Measurements from ENCODE around the gene THRA. TPM values are rescaled to one million over a fixed set of nuclear protein-coding genes. Genes with fewer than 3 reads are reported as not detected.

The THRA gene
- total RNA-seq, 1 donor from 2014 or later = 1.6 TPM

- intact Hi-C loops (cut with micrococcal nuclease) = loop anchor here (1.0 kb wide), 2 partner anchors 9 to 13 kb away; partner anchors contain the start of gene NR1D1
Observed at GRCh38 chr17:40108970-40109824, 46.4 kb downstream of the THRA start.

- intact Hi-C loops (cut with micrococcal nuclease) = loop anchor here (2.0 kb wide), 1 partner anchor 47 kb away; the partner anchor contains the start of gene THRA
Observed at GRCh38 chr17:40110026-40110845, 47.5 kb downstream of the THRA start.

GRCh38 chr17:40111221-40112128, 48.7 kb downstream of the THRA start:
- intact Hi-C loops (cut with micrococcal nuclease) = loop anchor here (2.0 kb wide), 2 partner anchors 49 to 65 kb away; partner anchors contain the start of genes RAPGEFL1 and THRA

GRCh38 chr17:40112191-40112711, 49.5 kb downstream of the THRA start:
- intact Hi-C loops (cut with micrococcal nuclease) = loop anchor here (2.0 kb wide), 1 partner anchor 65 kb away; the partner anchor contains the start of gene RAPGEFL1

- intact Hi-C loops (cut with micrococcal nuclease) = loop anchor here (1.0 to 2.0 kb wide), 12 partner anchors 9 to 175 kb away; partner anchors contain the start of genes CASC3, CDC6, MED24 and MSL1
Observed at GRCh38 chr17:40112718-40113109, 49.9 kb downstream of the THRA start.

- intact Hi-C loops (cut with micrococcal nuclease) = loop anchor here (1.0 to 2.0 kb wide), 12 partner anchors 8 to 174 kb away; partner anchors contain the start of genes CASC3, CDC6, MED24 and MSL1
Observed at GRCh38 chr17:40113110-40113906, 50.5 kb downstream of the THRA start.

- intact Hi-C loops (cut with micrococcal nuclease) = loop anchor here (1.0 to 2.0 kb wide), 12 partner anchors 7 to 173 kb away; partner anchors contain the start of genes CASC3, CDC6, MED24 and MSL1
Observed at GRCh38 chr17:40113907-40114245, 51.1 kb downstream of the THRA start.

GRCh38 chr17:40115101-40115436, 52.3 kb downstream of the THRA start:
- intact Hi-C loops (cut with micrococcal nuclease) = no loop called here

GRCh38 chr17:40121181-40122135, 58.7 kb downstream of the THRA start, which contains the start of gene MSL1:
Gene MSL1, plus strand, starts transcription at chr17:40121971. Its CDS starts 642 bp downstream, at chr17:40122613.
- intact Hi-C loops (cut with micrococcal nuclease) = loop anchor here (1.0 to 5.0 kb wide), 3 partner anchors 8 to 196 kb away; no protein-coding TSS in a partner anchor

- intact Hi-C loops (cut with micrococcal nuclease) = loop anchor here (5.0 kb wide), 1 partner anchor 195 kb away; no protein-coding TSS in a partner anchor
Observed at GRCh38 chr17:40122136-40122998, 59.6 kb downstream of the THRA start.

- intact Hi-C loops (cut with micrococcal nuclease) = loop anchor here (1.0 to 5.0 kb wide), 4 partner anchors 17 to 194 kb away; partner anchors contain the start of genes CASC3 and MED24
Observed at GRCh38 chr17:40122999-40123810, 60.4 kb downstream of the THRA start.

GRCh38 chr17:40123811-40124114, 61.0 kb downstream of the THRA start:
- intact Hi-C loops (cut with micrococcal nuclease) = loop anchor here (1.0 to 5.0 kb wide), 4 partner anchors 17 to 194 kb away; partner anchors contain the start of genes CASC3 and MED24

- intact Hi-C loops (cut with micrococcal nuclease) = loop anchor here (5.0 kb wide), 1 partner anchor 193 kb away; no protein-coding TSS in a partner anchor
Observed at GRCh38 chr17:40124279-40125141, 61.7 kb downstream of the THRA start.

GRCh38 chr17:40129498-40129897, 66.7 kb downstream of the THRA start:
- intact Hi-C loops (cut with micrococcal nuclease) = no loop called here

- intact Hi-C loops (cut with micrococcal nuclease) = no loop called here
Observed at GRCh38 chr17:40130352-40131042, 67.7 kb downstream of the THRA start.

All from T-helper 1 cell treated with Interleukin-12 subunit alpha and Interleukin-12 subunit beta and Interleukin-4 antibody, amounts not matched to agents 30 ng/mL and 1 ng/mL, for 36 hours (primary cell).